NCI-H2196 treated with DMSO at 0.1 percent for 48 hours (cell line): ENCODE measurements around the gene TIPARP.
"Not testable (repeated sequence)": the region's sequence is repeated elsewhere in the genome, so short reads cannot be mapped to it uniquely, and the experiment has no call there.

ENCODE experiments used
- DNase-seq: peaks from one replicate; lab custom pipeline; 2025; ENCODE audit not compliant: unreplicated experiment; lab: John Stamatoyannopoulos, UW

TIPARP gene

DNA sequence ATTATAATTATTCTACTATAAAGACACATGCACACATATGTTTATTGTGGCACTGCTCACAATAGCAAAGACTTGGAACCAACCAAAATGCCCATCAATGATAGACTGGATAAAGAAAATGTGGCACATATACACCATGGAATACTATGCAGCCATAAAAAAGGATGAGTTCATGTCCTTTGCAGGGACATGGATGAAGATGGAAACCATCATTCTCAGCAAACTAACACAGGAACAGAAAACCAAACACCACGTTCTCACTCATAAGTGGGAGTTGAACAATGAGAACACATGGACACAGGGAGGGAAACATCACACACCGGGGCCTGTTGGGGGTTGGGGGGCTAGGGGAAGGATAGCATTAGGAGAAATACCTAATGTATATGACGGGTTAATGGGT, 62.7 kb downstream of the TIPARP start:
- not testable (repeated sequence) for DNase-seq

DNA sequence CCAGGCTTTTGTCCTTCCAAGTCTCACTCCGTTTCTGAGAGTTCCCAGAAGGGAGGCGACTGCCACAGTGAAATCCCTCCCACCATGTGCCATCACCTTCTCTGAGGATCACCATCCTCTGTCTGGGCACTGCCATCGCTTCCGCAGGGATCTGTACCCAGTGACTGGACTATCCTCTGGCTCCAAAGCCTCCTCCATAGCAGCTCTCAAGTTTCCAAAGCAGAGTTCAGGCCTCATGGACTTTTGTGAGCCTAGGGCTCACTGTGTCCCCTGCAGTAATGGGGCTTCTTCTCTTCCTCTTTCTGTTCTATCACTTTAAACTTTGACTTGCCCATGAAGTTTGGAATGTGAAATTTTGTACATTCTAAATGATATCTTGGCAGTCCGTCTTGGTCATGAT, 63.9 kb downstream of the TIPARP start:
- DNase-seq = no peak

DNA sequence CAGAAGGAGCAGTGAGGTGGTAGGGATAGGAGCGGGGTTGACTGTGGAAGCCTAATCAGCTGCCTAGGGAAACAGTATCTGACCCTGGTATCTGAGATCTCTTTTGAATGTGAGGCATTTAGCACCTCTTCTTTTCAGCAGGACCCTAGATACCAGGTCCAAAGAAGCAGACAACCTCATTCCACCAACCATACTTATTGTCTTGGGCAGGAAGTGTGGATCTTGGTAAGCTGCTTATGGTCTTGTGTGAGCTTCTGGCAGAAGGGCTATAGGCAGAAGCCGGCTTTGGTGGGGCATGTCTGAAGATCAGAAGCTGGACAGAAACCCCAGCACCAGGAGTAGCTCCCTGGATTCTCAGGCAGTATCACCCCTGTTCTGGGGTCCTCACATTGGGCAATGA, 65.6 kb downstream of the TIPARP start:
- DNase-seq = no peak

DNA sequence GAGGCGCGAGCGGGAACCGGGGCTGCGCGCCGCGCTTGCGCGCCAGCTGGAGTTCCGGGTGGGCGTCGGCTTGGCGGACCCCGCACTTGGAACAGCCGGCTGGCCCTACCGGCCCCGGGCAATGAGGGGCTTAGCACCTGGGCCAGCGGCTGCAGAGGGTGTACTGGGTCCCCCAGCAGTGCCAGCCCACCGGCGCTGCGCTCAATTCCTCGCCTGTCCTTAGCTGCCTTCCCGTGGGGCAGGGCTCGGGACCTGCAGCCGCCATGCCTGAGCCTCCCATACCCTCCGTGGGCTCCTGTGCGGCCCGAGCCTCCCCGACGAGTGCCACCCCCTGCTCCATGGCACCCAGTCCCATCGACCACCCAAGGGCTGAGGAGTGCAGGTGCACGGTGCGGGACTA, 66.2 kb downstream of the TIPARP start:
- not testable (repeated sequence) for DNase-seq

DNA sequence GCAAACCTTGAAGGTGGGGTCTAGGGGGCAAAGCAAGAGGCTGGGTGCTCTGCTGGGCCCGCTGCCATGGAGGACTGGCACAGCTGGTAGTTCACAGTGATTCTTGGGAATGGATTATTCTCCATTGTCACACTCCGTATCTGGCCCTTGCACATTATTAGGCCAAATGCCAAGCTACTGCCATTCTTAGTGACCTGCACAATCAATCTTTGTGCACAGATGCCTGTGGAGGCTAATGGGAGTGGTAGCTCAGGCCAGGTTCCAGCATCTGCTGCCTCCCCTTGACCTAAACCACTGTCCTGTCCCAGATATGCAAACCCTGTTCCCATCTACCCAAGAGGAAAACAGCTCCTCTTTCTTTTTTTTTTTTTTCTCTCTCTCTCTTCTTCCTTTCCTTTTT, 67.5 kb downstream of the TIPARP start:
- no peak for DNase-seq

DNA sequence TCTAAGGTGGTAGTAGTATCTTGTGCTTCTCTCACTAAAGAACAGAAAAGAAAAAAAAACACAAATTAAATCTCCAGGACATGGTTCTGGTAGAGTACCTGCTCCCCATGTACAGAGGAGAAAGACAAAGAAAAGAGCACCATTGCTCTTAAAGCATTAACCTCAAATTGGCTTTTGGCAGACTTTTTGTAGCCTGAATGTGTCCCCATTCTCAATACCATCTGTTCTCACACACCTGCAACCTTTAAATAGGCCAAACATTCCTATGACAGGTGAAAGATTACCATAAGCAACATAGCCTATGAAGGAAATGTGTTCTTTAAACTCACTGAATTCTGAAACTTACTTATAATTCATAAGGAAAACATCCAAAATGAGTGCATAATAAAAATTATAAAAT, 68.0 kb downstream of the TIPARP start:
- DNase-seq = no peak

DNA sequence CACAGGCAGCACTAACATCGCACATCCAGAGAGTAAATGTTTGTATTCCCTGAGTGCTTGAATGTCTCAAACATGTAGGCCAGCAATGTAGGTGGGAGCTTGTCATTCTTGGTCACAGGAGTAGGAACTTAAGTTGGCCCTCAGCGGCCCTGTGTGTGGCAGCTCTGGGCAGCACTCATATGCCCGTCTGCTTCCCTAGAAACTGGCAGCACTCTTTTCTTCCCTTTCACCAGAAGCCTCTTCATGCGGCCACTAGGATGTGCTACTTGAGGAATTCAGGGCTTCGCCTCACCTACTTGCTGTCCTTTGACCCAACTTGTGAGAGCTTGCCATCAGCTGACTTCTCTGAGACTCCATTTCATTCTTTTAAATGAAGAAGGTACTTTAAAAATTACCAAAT, 69.5 kb downstream of the TIPARP start:
- no peak for DNase-seq

DNA sequence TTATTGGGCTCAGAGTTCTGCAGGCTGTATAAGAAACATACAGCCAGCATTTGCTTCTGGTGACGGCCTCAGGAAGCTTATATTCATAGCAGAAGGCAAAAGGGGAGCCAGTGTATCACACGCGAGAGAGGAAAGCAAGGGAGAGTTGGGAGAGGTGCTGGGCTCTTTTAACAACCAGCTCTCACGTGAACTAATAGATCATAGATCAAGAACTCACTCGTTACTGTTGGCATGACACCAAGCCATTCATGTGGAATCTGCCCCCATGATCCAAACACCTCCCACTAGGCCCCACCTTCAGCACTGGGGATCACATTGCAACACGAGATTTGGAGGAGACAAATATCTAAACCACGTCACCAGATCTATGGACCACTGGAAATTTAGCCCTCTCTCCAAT, 70.2 kb downstream of the TIPARP start:
- no peak for DNase-seq

DNA sequence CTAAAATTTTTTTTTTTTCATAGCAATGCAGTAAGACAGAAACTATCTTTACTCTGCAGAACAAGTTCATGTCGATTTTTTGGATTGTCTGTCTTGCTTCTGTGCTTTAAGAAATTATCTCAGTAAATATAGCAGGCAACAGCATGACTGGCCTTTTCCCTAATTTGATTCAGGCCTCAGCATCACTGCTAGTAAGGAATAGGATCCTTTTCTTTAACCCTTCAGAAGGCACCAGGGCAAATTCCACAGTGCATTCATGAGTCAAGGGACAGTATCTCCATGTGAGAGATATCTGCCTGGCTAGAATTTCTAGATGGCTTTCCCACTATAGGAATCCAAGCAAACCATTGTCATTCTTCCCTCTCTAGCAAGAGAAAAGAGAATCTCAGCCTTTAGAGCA, 71.4 kb downstream of the TIPARP start:
- no peak for DNase-seq

DNA sequence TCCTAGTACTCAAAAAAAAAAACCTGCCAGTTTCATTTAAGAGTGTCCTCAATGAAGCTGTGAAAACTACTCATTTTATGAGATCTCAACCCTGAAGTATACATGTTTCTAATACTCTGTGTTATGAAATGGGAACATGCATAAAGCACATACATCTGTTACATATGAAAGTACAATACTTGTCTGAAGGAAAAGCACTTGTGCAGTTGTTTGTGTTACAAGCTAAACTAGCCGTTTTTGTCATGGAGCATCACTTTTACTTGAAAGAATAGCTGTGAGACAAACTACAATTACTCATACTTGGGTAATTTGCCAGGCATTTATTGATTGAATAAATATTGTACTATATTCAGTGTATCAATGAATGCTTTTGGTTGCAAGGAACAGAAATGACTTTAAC, 72.7 kb downstream of the TIPARP start:
- no peak for DNase-seq

DNA sequence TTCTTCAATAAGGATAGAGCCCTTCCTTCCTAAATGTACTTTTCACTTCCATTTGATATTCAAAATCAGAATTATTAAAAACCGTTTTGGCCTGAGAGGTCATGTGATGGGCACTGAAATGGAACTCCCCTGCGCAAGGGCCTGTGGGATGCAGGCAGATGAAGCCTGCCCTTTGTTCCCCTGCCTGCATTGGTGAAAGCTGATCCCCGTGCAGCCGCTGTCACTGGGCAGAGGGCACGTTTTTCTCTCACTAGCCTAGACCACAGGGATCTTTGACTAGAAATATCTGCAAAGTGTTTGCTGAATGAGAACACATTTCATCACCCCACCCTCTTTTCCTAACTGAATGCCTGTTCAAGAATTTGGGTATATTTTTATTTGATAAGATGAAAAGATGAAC, 74.9 kb downstream of the TIPARP start:
- peak; percentile 40 for DNase-seq

DNA sequence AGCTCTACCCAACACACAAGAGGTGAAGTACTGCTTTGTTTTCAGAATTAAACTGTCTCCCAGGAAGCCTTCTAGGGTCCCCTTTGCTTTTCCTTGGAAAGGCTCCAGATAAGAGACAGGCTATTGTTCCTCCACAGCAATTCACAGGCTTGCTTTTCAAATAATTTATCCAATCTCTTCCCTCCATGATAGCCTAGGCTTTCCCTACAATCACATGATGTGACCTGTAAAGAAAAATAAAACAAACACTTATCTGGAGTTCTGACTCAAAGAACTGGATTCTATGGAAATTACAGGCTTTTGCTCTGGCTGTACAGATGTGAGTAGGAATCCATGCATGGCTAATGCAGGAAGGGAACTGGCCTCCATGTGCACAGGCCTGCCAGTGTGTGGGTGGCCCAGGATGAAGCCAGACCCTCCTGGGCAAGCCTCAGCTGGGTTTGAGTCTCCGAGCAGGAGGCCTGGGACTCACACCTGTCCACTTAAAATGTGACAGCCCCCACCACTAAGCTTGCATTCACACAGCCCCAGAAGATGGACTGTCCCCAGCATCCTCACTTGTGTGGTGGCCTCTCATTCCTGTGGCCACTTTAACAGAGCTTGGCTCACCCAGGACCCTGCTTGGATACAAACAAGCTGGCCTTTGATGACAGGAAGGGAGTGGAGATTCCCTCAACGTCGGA, 75.9 kb downstream of the TIPARP start:
- no peak for DNase-seq

DNA sequence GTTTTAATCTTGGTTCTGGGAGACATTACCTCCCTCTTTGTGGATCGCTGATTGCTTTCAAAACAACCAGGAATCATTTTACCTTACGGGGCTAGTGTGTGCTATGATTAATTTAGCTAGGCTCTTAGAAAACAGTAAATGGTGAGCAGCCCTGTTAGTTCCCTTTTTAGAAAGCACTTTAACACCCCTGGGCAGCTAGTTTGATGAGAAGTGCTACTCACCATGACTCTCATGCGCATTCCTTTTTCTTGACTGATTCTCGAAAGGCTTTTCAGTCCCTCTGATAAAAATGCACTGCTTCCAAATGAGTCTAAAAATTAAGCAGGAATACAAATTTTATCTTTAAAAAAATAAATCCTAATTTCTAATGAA, 76.5 kb downstream of the TIPARP start:
- DNase-seq = no peak

DNA sequence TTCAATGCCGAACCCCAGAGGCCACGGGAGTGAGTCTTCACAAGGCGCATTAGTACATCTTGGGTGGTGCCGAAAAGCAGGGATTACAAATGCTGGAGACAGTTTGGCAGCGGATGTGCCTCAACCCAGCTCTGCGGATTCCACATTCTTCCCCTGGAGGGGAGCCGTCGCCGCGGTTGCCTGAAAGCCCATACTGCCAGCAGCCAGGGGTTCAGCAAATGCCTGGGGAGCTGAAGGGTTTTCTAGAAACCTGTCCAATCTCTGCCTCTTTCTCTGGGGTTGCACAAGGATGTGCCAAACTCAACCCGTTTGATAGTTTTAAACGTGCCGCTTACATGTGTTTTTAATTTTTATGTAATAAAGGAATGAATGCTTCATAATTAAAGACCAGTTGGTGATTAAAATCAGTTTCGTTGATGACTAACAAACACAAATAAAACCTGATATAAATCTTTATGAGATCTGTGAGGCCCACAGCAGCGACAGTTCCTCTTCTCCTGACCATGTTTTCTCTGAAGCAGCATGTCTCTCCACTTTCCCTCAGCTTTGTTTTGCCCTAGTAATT, 77.2 kb downstream of the TIPARP start:
- DNase-seq = no peak
